Central memory CD8-positive, alpha-beta T cell (primary cell): ENCODE results near the gene TRAIP.
"Not testable (repeated sequence)": the region's sequence is repeated elsewhere in the genome, so short reads cannot be mapped to it uniquely, and the experiment has no call there.

ENCODE experiments used
- ATAC-seq: fragments of 150-1000 bp; cut with Tn5 transposase; replicated peaks from 2 replicates; pipeline ENCODE4 v1.10.0; 2022; ENCODE audit warnings: mild to moderate bottlenecking, moderate FRiP score, moderate number of reproducible peaks; ENCODE audit not compliant: poor library complexity, severe bottlenecking; ENCODE audit errors: extremely low read depth
- DNase-seq, 2 donors: peaks; one replicate each; pipeline ENCODE4 v3.0.0; 2021; ENCODE audit warnings: low spot score in 2 of 2
- H3K27ac Mint-ChIP-seq: one replicate; pipeline ENCODE4 v1.8.0; 2022; ENCODE audit warnings: low read depth, mild to moderate bottlenecking, moderate library complexity, mixed read lengths
- H3K27me3 Mint-ChIP-seq: one replicate; pipeline ENCODE4 v1.8.0; 2022; ENCODE audit warnings: mixed read lengths
- H3K36me3 Mint-ChIP-seq: one replicate; pipeline ENCODE4 v1.8.0; 2022; ENCODE audit warnings: mild to moderate bottlenecking, moderate library complexity, mixed read lengths; ENCODE audit not compliant: insufficient read depth
- H3K4me1 Mint-ChIP-seq: one replicate; pipeline ENCODE4 v1.8.0; 2022; ENCODE audit warnings: mixed read lengths
- H3K4me3 Mint-ChIP-seq: one replicate; pipeline ENCODE4 v1.8.0; 2022; ENCODE audit warnings: mild to moderate bottlenecking, moderate library complexity, mixed read lengths
- H3K9me3 Mint-ChIP-seq: one replicate; pipeline ENCODE4 v1.8.0; 2022; ENCODE audit warnings: mixed read lengths

TRAIP gene

DNA sequence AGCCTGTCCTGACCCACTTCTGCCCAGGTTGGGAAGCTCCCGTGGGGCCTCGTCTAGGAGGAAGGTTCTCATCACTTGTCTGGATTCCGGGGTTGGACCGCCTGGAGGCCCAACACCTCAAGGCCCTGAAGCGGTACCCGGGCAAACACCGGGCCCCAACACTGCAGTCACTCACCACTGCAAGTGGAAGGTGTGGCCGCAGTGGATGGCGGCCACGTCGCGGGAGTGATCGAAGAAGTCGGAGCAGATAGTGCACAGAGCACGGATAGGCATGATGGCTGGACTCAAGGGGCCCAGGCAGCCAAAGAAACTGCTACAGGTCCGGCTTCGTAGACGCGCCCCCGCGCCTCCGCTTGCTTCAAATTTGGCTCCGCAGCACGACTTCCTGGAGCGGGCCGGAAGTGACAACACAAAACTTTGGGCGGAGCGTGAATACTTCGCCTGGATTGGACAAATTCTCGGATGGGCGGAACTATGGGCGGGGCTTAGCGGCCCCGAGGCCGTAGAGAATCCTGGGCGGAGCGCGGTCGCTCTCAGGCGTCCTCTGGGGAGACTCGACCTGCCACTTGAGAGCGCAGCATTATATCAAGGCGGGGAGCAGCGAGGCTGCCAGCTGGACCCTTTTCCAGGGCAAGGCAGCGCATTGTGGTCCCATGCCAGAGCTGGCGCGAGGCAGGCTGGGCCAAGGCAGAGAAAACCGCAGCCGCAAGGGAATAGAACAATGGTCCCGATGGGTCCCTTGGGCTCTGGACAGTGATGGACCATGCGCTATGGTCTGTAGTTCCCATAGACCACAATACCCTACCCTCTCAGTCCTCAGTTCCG is at the start of gene TRAIP:
TSS of gene TRAIP (minus strand) at position 384 of the 825 bp plus-strand sequence. CDS start at position 273, 111 bp downstream.
- Mint-ChIP-seq H3K27me3 (no peaks in the 10 kb centered on the region), H3K36me3 (peaks cover 2% of the 10 kb centered on the region), H3K4me1 (peaks cover 6% of the 10 kb centered on the region), H3K9me3 (no peaks in the 10 kb centered on the region), H3K27ac (peak within 1 kb of the TSS; percentile 82), H3K4me3 (peak within 1 kb of the TSS; percentile 80)
- ATAC-seq (peak; percentile 98), DNase-seq (peak; percentile 92 to 96)

DNA sequence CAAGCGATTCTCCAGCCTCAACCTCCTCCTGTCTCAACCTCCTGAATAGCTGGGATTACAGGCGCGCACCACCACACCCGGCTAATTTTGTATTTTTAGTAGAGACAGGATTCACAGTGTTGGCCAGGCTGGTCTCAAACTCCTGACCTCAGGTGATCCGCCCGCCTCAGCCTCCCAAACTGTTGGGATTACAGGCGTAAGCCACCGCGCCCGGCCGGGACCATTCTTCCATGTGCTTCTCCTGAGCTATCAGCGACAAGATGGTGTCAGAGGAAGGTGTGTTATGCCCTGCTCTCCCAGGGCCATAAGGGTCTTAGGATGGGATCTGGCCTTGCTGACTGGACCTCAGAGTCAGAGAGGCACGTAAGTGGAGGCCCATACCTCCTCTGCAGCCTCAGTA is 48.1 kb upstream of the TRAIP start:
- Mint-ChIP-seq H3K27ac (peak overlapping the region; percentile 62), H3K4me3 (peak overlapping the region; percentile 76), H3K4me1 (peaks cover 19% of the 10 kb centered on the region)
- not testable (repeated sequence) for ATAC-seq, H3K9me3 Mint-ChIP-seq, H3K36me3 Mint-ChIP-seq, DNase-seq, H3K27me3 Mint-ChIP-seq

GRCh38 chr3:49903451-49904424 is 47.4 kb upstream of the TRAIP start, which contains the start of gene MST1R:
TSS of gene MST1R (minus strand) at chr3:49903873. CDS start at chr3:49903609, 264 bp downstream.
- DNase-seq: peak; percentile 61 to 70
- peak; percentile 97 for ATAC-seq
- Mint-ChIP-seq H3K4me1 (peaks cover 19% of the 10 kb centered on the region), H3K9me3 (no peaks in the 10 kb centered on the region), H3K27me3 (no peaks in the 10 kb centered on the region), H3K36me3 (peaks cover 2% of the 10 kb centered on the region), H3K27ac (peak within 1 kb of the TSS; percentile 62), H3K4me3 (peak within 1 kb of the TSS; percentile 76)

- H3K4me1 Mint-ChIP-seq: peaks cover 19% of the 10 kb centered on the region
- DNase-seq (no peak), ATAC-seq (no peak)
- H3K27ac Mint-ChIP-seq: no peak overlapping the region
- peak overlapping the region; percentile 54 for H3K4me3 Mint-ChIP-seq
- no peaks in the 10 kb centered on the region for H3K27me3 Mint-ChIP-seq
- no peaks in the 10 kb centered on the region for H3K9me3 Mint-ChIP-seq
- H3K36me3 Mint-ChIP-seq: peaks cover 2% of the 10 kb centered on the region
Observed at GRCh38 chr3:49902511-49903345, 46.4 kb upstream of the TRAIP start.

GRCh38 chr3:49901366-49902339 is 45.3 kb upstream of the TRAIP start:
- H3K36me3 Mint-ChIP-seq: peaks cover 2% of the 10 kb centered on the region

GRCh38 chr3:49900491-49901153 is 44.3 kb upstream of the TRAIP start:
- Mint-ChIP-seq H3K4me1 (peaks cover 9% of the 10 kb centered on the region), H3K9me3 (no peaks in the 10 kb centered on the region), H3K4me3 (no peak overlapping the region), H3K27me3 (no peaks in the 10 kb centered on the region), H3K27ac (no peak overlapping the region), H3K36me3 (peaks cover 2% of the 10 kb centered on the region)
- DNase-seq (no peak), ATAC-seq (no peak)

More at GRCh38 chr3:49901366-49902339, 45.3 kb upstream of the TRAIP start:
- ATAC-seq (no peak), DNase-seq (no peak)
- Mint-ChIP-seq H3K27me3 (no peaks in the 10 kb centered on the region), H3K4me1 (peaks cover 19% of the 10 kb centered on the region), H3K9me3 (no peaks in the 10 kb centered on the region), H3K4me3 (no peak overlapping the region), H3K27ac (no peak overlapping the region)

- no peak overlapping the region for H3K4me3 Mint-ChIP-seq
- H3K36me3 Mint-ChIP-seq: peaks cover 2% of the 10 kb centered on the region
- peaks cover 7% of the 10 kb centered on the region for H3K4me1 Mint-ChIP-seq
- DNase-seq (no peak), ATAC-seq (no peak)
- H3K27ac Mint-ChIP-seq: no peak overlapping the region
- no peaks in the 10 kb centered on the region for H3K27me3 Mint-ChIP-seq
- no peaks in the 10 kb centered on the region for H3K9me3 Mint-ChIP-seq
Observed at GRCh38 chr3:49899815-49900214, 43.5 kb upstream of the TRAIP start.

- Mint-ChIP-seq H3K9me3 (no peaks in the 10 kb centered on the region), H3K4me1 (peaks cover 3% of the 10 kb centered on the region), H3K27me3 (no peaks in the 10 kb centered on the region), H3K4me3 (no peak overlapping the region), H3K36me3 (peaks cover 1% of the 10 kb centered on the region), H3K27ac (no peak overlapping the region)
- ATAC-seq (no peak), DNase-seq (no peak)
Observed at GRCh38 chr3:49898991-49899390, 42.6 kb upstream of the TRAIP start.

GRCh38 chr3:49896345-49896744 is 40.0 kb upstream of the TRAIP start:
- Mint-ChIP-seq H3K9me3 (no peaks in the 10 kb centered on the region), H3K36me3 (no peaks in the 10 kb centered on the region), H3K4me3 (no peak overlapping the region), H3K4me1 (no peaks in the 10 kb centered on the region), H3K27me3 (no peaks in the 10 kb centered on the region), H3K27ac (no peak overlapping the region)
- ATAC-seq (no peak), DNase-seq (no peak)

GRCh38 chr3:49895791-49896190 is 39.4 kb upstream of the TRAIP start:
- H3K27me3 Mint-ChIP-seq: no peaks in the 10 kb centered on the region
- H3K9me3 Mint-ChIP-seq: no peaks in the 10 kb centered on the region
- H3K4me1 Mint-ChIP-seq: no peaks in the 10 kb centered on the region
- H3K27ac Mint-ChIP-seq: no peak overlapping the region
- no peaks in the 10 kb centered on the region for H3K36me3 Mint-ChIP-seq
- DNase-seq (no peak), ATAC-seq (no peak)
- H3K4me3 Mint-ChIP-seq: no peak overlapping the region

DNA sequence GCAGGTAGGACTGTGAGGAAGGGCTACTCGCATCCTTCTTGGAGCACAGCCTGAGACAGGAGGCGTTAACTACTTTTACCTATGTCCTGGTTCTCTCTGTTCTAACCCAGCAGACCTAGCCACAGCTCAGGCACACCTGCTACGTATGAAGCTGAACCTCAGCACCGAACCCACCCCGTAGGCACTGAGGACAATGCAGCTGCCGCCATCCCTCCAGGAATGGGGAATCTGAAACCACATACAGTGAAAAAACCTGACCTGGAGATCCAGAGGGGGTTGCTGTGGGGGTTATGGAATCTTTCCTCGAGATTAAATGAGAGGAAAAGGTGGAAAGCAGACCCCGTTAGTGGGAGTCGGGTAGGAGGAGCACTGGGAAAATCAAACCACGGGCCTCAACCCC is 32.9 kb upstream of the TRAIP start:
- Mint-ChIP-seq H3K27ac (no peak overlapping the region), H3K27me3 (no peaks in the 10 kb centered on the region), H3K36me3 (no peaks in the 10 kb centered on the region)

More for the DNA sequence above, 32.9 kb upstream of the TRAIP start:
- Mint-ChIP-seq H3K4me1 (no peaks in the 10 kb centered on the region), H3K9me3 (no peaks in the 10 kb centered on the region), H3K4me3 (no peak overlapping the region)
- no peak for ATAC-seq
- no peak for DNase-seq
